Measurements from ENCODE around the gene C13orf46.

The C13orf46 gene

GRCh38 chr13:113945857-113946408 lies 27.9 kb downstream of the C13orf46 start:
- Histone ChIP-seq H3K27ac (ENCODE audit: insufficient read depth in 1 of 2, low read depth in 1 of 2, low read length in 2 of 2, poor library complexity in 1 of 2, severe bottlenecking in 2 of 2) (no peak overlapping the region), H3K27me3 (replicated peaks in 2 of 5; ENCODE audit: control insufficient read depth in 4 of 5, insufficient read depth in 5 of 5, low read length in 4 of 5) (peaks cover 0 to 9% (median 2%) of the 10 kb centered on the region in 5 experiments), H3K9me3 (ENCODE audit: control extremely low read depth in 1 of 5, control insufficient read depth in 4 of 5, insufficient read depth in 2 of 5, low read depth in 1 of 5, low read length in 4 of 5) (no peaks in the 10 kb centered on the region), H3K4me3 (ENCODE audit: control insufficient read depth in 1 of 7, extremely low read depth in 1 of 7, insufficient read depth in 4 of 7, low read depth in 2 of 7, low read length in 6 of 7) (no peak overlapping the region), H3K4me1 (ENCODE audit: control extremely low read depth in 1 of 4, control insufficient read depth in 4 of 4, insufficient read depth in 4 of 4, low read length in 3 of 4) (peaks cover 0 to 19% (median 8%) of the 10 kb centered on the region in 4 experiments), H3K36me3 (ENCODE audit: control insufficient read depth in 4 of 4, insufficient read depth in 4 of 4, low read length in 3 of 4) (no peaks in the 10 kb centered on the region)
- CTCF ChIA-PET = interaction anchor here (0.9 to 1.6 kb wide), 3 partner anchors 111 to 204 kb away, joined by 3 read pairs; no protein-coding TSS in a partner anchor
- no peak for DNase-seq
- POLR2A ChIA-PET = no interaction called here
- WGBS (ENCODE audit: insufficient coverage) = 96% methylated on average over 24 of the region's 26 CpGs

DNA sequence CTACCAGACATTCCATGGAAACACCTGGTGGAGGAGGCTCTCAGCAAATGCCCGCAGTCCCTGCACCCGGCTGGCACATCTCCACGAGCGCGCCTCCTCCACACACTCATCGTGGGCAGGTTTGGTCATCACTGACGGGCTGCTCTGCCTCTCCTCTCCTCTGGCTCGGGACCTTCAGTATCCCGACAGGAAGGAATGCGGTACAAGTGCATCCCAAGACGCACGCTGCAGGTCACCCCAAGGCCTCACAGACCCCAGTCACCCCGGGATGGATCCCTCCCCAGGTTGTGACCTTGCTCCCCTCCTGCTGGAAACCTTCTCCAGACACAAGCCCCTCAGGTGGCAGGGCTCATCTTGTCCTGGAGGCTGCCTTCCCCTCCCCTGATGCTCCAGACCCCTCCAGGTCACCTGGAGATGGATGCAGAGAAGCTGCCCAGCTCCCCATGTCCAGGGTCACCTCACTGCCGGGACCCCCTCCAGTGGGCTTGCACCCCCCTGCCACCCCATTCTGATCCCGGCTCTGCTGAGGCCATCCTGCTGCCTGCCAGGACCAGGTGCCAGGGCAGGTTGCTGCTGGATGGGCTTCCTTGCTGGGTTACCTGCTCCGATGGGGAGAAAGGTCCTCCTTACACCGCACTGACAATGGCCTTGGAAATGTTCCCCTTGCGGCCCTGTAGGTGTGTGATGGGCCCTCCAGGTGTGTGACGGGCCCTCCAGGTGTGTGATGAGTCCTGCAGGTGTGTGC lies 29.9 kb downstream of the C13orf46 start:
- no peak for DNase-seq
- ChIA-PET POLR2A (no interaction called here), CTCF (no interaction called here)
- Histone ChIP-seq H3K4me3 (ENCODE audit: control insufficient read depth in 1 of 7, extremely low read depth in 1 of 7, insufficient read depth in 4 of 7, low read depth in 2 of 7, low read length in 6 of 7) (no peak overlapping the region), H3K27me3 (replicated peaks in 2 of 5; ENCODE audit: control insufficient read depth in 4 of 5, insufficient read depth in 5 of 5, low read length in 4 of 5) (peaks cover 0 to 15% (median 4%) of the 10 kb centered on the region in 5 experiments), H3K27ac (ENCODE audit: insufficient read depth in 1 of 2, low read depth in 1 of 2, low read length in 2 of 2, poor library complexity in 1 of 2, severe bottlenecking in 2 of 2) (no peak overlapping the region), H3K36me3 (ENCODE audit: control insufficient read depth in 4 of 4, insufficient read depth in 4 of 4, low read length in 3 of 4) (no peaks in the 10 kb centered on the region), H3K9me3 (ENCODE audit: control extremely low read depth in 1 of 5, control insufficient read depth in 4 of 5, insufficient read depth in 2 of 5, low read depth in 1 of 5, low read length in 4 of 5) (no peaks in the 10 kb centered on the region), H3K4me1 (ENCODE audit: control extremely low read depth in 1 of 4, control insufficient read depth in 4 of 4, insufficient read depth in 4 of 4, low read length in 3 of 4) (peaks cover 0 to 15% (median 5%) of the 10 kb centered on the region in 4 experiments)
- 92% methylated on average over 16 of the region's 19 CpGs for WGBS (ENCODE audit: insufficient coverage)

DNA sequence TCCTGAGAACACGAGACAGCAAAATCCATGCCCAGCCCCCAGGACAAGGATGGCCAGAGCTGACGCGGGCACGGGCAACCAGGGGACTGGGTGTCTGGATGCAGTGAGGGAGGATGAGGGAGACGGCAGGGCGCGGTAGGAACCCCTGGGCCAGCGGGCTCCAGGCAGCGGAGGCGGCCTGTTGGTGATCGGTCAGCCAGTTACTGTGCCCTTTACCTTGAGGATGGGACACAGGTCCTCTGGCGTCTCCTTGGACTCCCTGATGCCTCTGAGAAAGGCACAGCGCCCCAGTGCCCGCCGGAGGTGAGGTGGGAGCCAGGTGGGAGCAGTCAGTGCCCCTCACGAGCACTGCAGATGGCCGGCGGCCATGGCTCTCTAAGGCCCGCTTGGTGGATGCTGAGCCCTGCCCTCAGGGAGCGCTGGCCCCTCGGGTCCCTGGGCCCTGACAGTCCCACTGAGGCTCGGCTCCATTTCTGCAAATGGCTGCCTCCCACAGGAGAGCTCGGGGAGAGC lies 31.2 kb downstream of the C13orf46 start:
- no peak for DNase-seq
- peaks cover 0 to 15% (median 6%) of the 10 kb centered on the region in 5 experiments for H3K27me3 ChIP-seq (replicated peaks in 2 of 5; ENCODE audit: control insufficient read depth in 4 of 5, insufficient read depth in 5 of 5, low read length in 4 of 5)
- H3K9me3 ChIP-seq (ENCODE audit: control extremely low read depth in 1 of 5, control insufficient read depth in 4 of 5, insufficient read depth in 2 of 5, low read depth in 1 of 5, low read length in 4 of 5) = no peaks in the 10 kb centered on the region
- WGBS (ENCODE audit: insufficient coverage) = 97% methylated on average over 23 of the region's 23 CpGs
- peaks cover 0 to 6% (median 1%) of the 10 kb centered on the region in 4 experiments for H3K4me1 ChIP-seq (ENCODE audit: control extremely low read depth in 1 of 4, control insufficient read depth in 4 of 4, insufficient read depth in 4 of 4, low read length in 3 of 4)
- H3K4me3 ChIP-seq (ENCODE audit: control insufficient read depth in 1 of 7, extremely low read depth in 1 of 7, insufficient read depth in 4 of 7, low read depth in 2 of 7, low read length in 6 of 7) = no peak overlapping the region
- no peak overlapping the region for H3K27ac ChIP-seq (ENCODE audit: insufficient read depth in 1 of 2, low read depth in 1 of 2, low read length in 2 of 2, poor library complexity in 1 of 2, severe bottlenecking in 2 of 2)
- H3K36me3 ChIP-seq (ENCODE audit: control insufficient read depth in 4 of 4, insufficient read depth in 4 of 4, low read length in 3 of 4) = no peaks in the 10 kb centered on the region
- ChIA-PET CTCF (no interaction called here), POLR2A (no interaction called here)

DNA sequence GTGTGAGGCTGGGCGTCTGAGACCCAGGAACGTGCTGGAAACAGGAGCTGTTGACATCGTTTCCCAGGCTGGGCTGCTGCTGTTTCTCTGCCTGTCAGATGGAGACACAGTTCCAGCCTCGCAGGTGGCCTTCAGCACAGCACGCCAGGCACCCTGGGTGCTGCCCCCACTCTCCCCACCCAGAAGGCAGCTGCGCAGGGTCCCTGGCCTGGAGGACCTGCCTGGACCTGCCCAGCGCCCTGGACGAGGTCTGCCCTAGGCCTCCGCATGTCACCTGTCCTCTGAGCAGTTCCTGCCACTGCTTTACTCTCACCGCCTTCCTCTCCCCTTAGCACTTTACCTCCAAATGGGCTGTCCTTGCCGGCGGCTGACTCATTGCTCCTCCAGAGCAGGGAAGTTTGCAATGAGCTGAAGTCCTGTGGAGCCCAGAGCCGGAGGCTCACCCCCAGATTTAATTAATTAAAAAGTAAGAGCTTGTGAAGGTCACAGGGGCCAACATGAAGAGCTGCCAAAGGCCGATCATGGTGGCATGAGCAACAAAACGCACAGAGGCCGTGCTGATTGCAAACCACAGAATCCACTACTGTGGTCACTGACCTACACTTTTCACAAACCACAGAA lies 32.2 kb downstream of the C13orf46 start:
- no peak overlapping the region for H3K27ac ChIP-seq (ENCODE audit: insufficient read depth in 1 of 2, low read depth in 1 of 2, low read length in 2 of 2, poor library complexity in 1 of 2, severe bottlenecking in 2 of 2)
- no peak overlapping the region for H3K4me3 ChIP-seq (ENCODE audit: control insufficient read depth in 1 of 7, extremely low read depth in 1 of 7, insufficient read depth in 4 of 7, low read depth in 2 of 7, low read length in 6 of 7)
- DNase-seq = no peak
- CTCF ChIA-PET = no interaction called here
- no peaks in the 10 kb centered on the region for H3K9me3 ChIP-seq (ENCODE audit: control extremely low read depth in 1 of 5, control insufficient read depth in 4 of 5, insufficient read depth in 2 of 5, low read depth in 1 of 5, low read length in 4 of 5)
- peaks cover 0 to 20% (median 6%) of the 10 kb centered on the region in 5 experiments for H3K27me3 ChIP-seq (replicated peaks in 2 of 5; ENCODE audit: control insufficient read depth in 4 of 5, insufficient read depth in 5 of 5, low read length in 4 of 5)
- H3K4me1 ChIP-seq (ENCODE audit: control extremely low read depth in 1 of 4, control insufficient read depth in 4 of 4, insufficient read depth in 4 of 4, low read length in 3 of 4) = no peaks in the 10 kb centered on the region
- WGBS (ENCODE audit: insufficient coverage) = 78% methylated on average over 15 of the region's 16 CpGs
- H3K36me3 ChIP-seq (ENCODE audit: control insufficient read depth in 4 of 4, insufficient read depth in 4 of 4, low read length in 3 of 4) = no peaks in the 10 kb centered on the region
- POLR2A ChIA-PET = no interaction called here

DNA sequence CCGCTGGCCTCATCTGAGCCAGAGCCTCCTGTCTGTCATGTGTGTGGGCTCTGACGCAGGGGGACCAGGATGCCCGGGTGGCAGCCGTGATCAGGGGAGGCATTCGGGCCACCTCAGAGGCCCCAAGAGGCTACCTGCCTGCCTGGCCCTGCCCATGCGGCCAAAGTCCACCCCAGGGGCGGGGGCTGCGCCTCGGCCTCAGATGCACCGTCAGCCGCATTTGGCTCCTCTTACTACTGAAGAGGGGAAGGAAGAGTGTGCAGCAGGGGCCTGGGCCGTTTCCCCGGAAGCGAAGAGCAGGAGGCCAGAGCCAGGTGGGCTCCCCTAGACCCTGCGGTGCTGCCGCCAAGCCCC lies 34.0 kb downstream of the C13orf46 start:
- no peak for DNase-seq
- peaks cover 0 to 24% (median 6%) of the 10 kb centered on the region in 5 experiments for H3K27me3 ChIP-seq (replicated peaks in 2 of 5; ENCODE audit: control insufficient read depth in 4 of 5, insufficient read depth in 5 of 5, low read length in 4 of 5)
- no peaks in the 10 kb centered on the region for H3K4me1 ChIP-seq (ENCODE audit: control extremely low read depth in 1 of 4, control insufficient read depth in 4 of 4, insufficient read depth in 4 of 4, low read length in 3 of 4)
- no peak overlapping the region for H3K27ac ChIP-seq (ENCODE audit: insufficient read depth in 1 of 2, low read depth in 1 of 2, low read length in 2 of 2, poor library complexity in 1 of 2, severe bottlenecking in 2 of 2)
- CTCF ChIA-PET = no interaction called here
- H3K9me3 ChIP-seq (ENCODE audit: control extremely low read depth in 1 of 5, control insufficient read depth in 4 of 5, insufficient read depth in 2 of 5, low read depth in 1 of 5, low read length in 4 of 5) = no peaks in the 10 kb centered on the region
- H3K36me3 ChIP-seq (ENCODE audit: control insufficient read depth in 4 of 4, insufficient read depth in 4 of 4, low read length in 3 of 4) = no peaks in the 10 kb centered on the region
- H3K4me3 ChIP-seq (ENCODE audit: control insufficient read depth in 1 of 7, extremely low read depth in 1 of 7, insufficient read depth in 4 of 7, low read depth in 2 of 7, low read length in 6 of 7) = no peak overlapping the region
- WGBS (ENCODE audit: insufficient coverage) = 79% methylated on average over 11 of the region's 16 CpGs
- POLR2A ChIA-PET = no interaction called here

DNA sequence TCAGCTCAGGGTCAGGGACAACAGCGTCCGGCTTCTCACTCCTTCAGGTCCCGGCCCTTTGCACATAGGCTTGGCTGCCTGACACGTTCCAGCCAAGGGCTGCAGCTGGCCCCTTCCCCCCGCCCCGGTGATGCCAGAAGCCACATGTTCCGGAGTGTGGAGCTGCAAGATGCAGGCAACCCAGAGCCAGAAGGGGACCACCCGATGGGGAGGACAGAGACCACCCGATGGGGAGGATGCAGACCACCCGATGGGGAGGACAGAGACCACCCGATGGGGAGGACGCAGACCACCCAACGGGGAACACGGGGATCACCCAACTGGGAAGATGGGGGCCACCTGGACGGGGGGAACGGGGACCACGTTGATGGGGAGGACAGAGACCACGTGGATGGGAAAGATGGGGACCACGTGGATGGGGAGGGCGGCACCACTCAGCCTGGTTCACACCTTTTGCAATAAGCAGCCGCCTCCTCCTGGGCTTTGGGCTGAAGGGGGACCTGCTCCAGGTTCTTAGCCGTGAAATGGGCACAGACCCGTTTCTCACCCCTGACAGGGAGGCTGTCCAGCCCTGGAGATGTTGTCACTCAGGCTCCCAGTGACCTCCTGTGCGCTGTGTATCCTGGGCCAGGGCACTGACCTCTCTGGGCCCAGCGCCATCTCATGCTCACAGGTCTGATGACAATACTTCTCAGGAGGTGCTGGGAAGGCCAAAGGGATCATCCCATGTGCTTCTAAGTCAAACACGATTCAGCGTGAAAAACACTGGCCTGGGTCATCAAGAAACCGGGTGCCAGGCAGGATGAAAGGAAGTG lies 34.5 kb downstream of the C13orf46 start:
- Histone ChIP-seq H3K36me3 (ENCODE audit: control insufficient read depth in 4 of 4, insufficient read depth in 4 of 4, low read length in 3 of 4) (no peaks in the 10 kb centered on the region), H3K4me3 (ENCODE audit: control insufficient read depth in 1 of 7, extremely low read depth in 1 of 7, insufficient read depth in 4 of 7, low read depth in 2 of 7, low read length in 6 of 7) (no peak overlapping the region), H3K4me1 (ENCODE audit: control extremely low read depth in 1 of 4, control insufficient read depth in 4 of 4, insufficient read depth in 4 of 4, low read length in 3 of 4) (no peaks in the 10 kb centered on the region), H3K9me3 (ENCODE audit: control extremely low read depth in 1 of 5, control insufficient read depth in 4 of 5, insufficient read depth in 2 of 5, low read depth in 1 of 5, low read length in 4 of 5) (no peaks in the 10 kb centered on the region), H3K27ac (ENCODE audit: insufficient read depth in 1 of 2, low read depth in 1 of 2, low read length in 2 of 2, poor library complexity in 1 of 2, severe bottlenecking in 2 of 2) (no peak overlapping the region), H3K27me3 (replicated peaks in 2 of 5; ENCODE audit: control insufficient read depth in 4 of 5, insufficient read depth in 5 of 5, low read length in 4 of 5) (peaks cover 0 to 25% (median 9%) of the 10 kb centered on the region in 5 experiments)
- ChIA-PET CTCF (no interaction called here), POLR2A (interaction anchor here (0.6 kb wide), 1 partner anchor 178 kb away, joined by 3 read pairs; no protein-coding TSS in a partner anchor)
- DNase-seq = no peak
- WGBS (ENCODE audit: insufficient coverage) = 86% methylated on average over 28 of the region's 28 CpGs

Measured in common myeloid progenitor, CD34-positive (primary cell).